Esophagus squamous epithelium (tissue), 4 donors: ENCODE measurements around the gene CAPN2.

Source experiments
- CTCF ChIP-seq, 6 experiments: fragments of 450-650 bp in 4 of 6; fragments of 200-600 bp in 2 of 6; sonication (generic) in 2 of 6; IDR thresholded peaks; one replicate each; pipeline ENCODE4 v1.5.1; 2016 to 2019; ENCODE audit warnings: antibody characterized with exemption in 6 of 6, mild to moderate bottlenecking in 4 of 6, moderate library complexity in 4 of 6
- POLR2A ChIP-seq, 4 donors: fragments of 450-650 bp; IDR thresholded peaks; one replicate each; pipeline ENCODE4 v1.6.1; 2017; ENCODE audit warnings: antibody characterized with exemption in 4 of 4, mild to moderate bottlenecking in 4 of 4, moderate library complexity in 3 of 4

DNA sequence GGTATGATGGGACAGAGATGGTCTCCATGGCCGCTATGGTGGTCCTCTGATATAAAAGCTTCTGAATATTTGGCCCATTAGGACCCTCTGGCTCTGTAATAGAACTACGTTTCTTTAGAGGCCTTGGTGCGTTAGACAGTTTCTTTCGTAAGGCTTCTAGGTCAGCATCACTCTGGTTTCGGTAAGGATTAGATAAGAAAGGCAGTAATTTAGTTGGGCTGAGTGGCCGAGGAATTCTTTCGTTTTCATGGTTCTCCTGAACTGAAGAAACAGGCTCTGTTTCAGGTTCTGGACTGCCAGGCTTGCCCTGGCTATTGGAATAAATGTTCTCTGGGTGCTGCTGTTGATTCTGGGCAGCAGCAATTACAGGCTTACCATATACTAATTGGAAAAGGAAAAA is 83.9 kb downstream of the CAPN2 start:
- TF ChIP-seq CTCF (IDR thresholded peaks at IDR 0.05) (no peak), POLR2A (IDR thresholded peaks at IDR 0.05) (no peak)
